Brain microvascular endothelial cell (primary cell): Measurements from ENCODE around the gene C16orf82.

Experiments used
- DNase-seq: peaks from one replicate; pipeline ENCODE4 v3.0.0-alpha.2; 2020
- H3K27ac ChIP-seq: fragments of 250-450 bp; sonication (Bioruptor Pico); 2 replicates; pipeline ENCODE4 v1.5.1; 2020; ENCODE audit warnings: mild to moderate bottlenecking, moderate library complexity
- H3K27me3 ChIP-seq: fragments of 250-450 bp; sonication (Bioruptor Pico); replicated peaks from 2 replicates; pipeline ENCODE4 v1.5.1; 2020; ENCODE audit warnings: mild to moderate bottlenecking
- H3K36me3 ChIP-seq: fragments of 250-450 bp; sonication (Bioruptor Pico); replicated peaks from 2 replicates; pipeline ENCODE4 v1.5.1; 2020; ENCODE audit warnings: mild to moderate bottlenecking
- H3K4me3 ChIP-seq: 2 replicates; pipeline ENCODE4 v1.5.1; 2011; ENCODE audit warnings: low read depth, mild to moderate bottlenecking, control low read depth, low read length, moderate library complexity
- CTCF ChIP-seq: IDR thresholded peaks from 2 replicates; pipeline ENCODE4 v1.5.1; 2011; ENCODE audit warnings: low read depth, mild to moderate bottlenecking, moderate library complexity, low read length, control low read depth, inconsistent platforms; ENCODE audit errors: missing control alignments
- in situ Hi-C: cut with HindIII; loops from 2 replicates; pipeline ENCODE4 v1.10.0; 2017; ENCODE audit warnings: low sequenced_read_pairs, low pct_ligation_motif_present

C16orf82 gene

DNA sequence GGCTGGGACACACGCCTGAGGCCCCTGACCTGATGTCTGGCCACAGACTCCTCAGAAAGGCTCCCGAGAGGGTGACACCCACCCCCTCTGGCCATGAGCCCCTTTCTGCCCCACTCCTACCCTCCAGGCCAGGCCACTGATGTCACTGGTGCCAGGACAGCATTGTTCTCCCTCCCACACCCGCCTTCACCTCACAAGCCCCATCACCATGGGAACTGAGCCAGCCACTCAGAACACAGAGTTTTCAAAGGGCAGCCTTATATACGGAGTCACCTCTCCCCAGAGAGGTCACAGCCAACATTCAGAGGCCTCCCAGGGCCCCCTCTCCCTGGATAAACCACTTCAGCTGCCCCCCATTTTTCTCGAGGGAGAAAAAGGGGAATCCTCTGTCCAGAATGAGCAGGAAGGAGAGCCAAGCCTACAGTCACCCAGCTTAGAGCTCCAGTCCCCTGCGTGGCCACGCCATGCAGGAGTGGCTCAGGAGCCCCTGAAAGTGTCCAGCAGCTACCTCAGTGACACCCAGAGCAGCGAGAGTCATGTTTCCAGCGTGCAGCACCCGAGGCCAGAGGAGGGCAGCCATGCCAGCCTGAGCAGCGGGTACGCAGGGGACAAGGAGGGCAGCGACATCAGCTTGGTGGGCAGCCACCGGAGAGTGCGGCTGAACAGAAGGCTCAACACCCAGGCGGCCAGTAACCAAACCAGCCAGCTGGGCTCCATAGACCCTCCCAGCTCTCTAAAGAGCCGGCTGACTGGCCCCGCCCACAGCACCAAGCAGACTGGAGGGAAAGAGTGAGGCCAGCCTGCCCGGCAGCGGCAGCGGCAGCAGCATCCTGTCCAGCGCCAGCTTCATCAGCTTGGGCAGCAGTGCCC is at the start of gene C16orf82:
Gene C16orf82 (plus strand): TSS at position 260 of the 870 bp plus-strand sequence.
- in situ Hi-C loops = no loop called here
- Histone ChIP-seq H3K27me3 (no peaks in the 10 kb centered on the region), H3K27ac (no peak within 1 kb of the TSS), H3K4me3 (no peak within 1 kb of the TSS), H3K36me3 (no peaks in the 10 kb centered on the region)
- no peak for DNase-seq
- TF ChIP-seq CTCF = no peak

DNA sequence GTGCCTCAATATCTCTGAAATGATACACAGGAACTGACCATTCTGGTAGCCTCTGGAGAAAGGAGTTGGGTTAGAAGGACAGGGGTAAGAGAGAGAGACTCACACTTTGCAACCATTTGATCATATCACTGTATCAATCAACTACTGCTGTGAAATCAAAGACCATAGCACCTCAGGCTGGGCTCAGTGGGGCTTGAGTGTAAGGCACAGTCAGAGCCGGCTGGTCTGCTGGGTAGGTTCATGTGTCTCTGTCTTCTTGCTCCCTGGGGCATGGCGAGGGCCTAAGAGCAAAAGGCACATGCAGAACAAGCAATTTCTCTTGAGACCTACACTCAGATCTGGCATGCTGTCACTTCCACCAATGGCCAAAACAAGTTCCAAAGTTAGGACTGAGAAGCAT is 46.7 kb upstream of the C16orf82 start:
- H3K27ac ChIP-seq = no peak overlapping the region
- TF ChIP-seq CTCF = no peak
- no peaks in the 10 kb centered on the region for H3K27me3 ChIP-seq
- H3K4me3 ChIP-seq = no peak overlapping the region
- DNase-seq = no peak
- no peaks in the 10 kb centered on the region for H3K36me3 ChIP-seq
- in situ Hi-C loops = no loop called here

DNA sequence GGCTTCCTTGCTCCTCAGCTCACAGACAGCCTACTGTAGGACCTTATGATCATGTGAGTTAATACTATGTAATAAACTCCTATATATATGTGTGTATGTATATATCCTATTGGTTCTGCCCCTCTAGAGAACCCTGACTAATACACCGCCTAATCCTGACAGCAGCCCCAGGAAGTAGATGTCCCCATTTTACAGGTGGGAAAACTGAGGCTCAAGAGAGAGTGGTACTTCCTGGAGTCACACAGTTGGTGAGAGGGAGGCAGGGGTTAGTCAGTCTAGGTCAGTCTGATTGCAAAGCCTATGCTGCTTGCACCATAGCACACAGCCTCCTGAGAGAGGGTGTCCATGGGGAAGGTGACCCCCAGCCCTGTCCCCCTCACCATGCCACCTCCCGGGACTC is 42.7 kb upstream of the C16orf82 start:
- in situ Hi-C loops = no loop called here
- H3K36me3 ChIP-seq = no peaks in the 10 kb centered on the region
- DNase-seq = no peak
- H3K4me3 ChIP-seq = no peak overlapping the region
- no peaks in the 10 kb centered on the region for H3K27me3 ChIP-seq
- H3K27ac ChIP-seq = no peak overlapping the region
- TF ChIP-seq CTCF = no peak

DNA sequence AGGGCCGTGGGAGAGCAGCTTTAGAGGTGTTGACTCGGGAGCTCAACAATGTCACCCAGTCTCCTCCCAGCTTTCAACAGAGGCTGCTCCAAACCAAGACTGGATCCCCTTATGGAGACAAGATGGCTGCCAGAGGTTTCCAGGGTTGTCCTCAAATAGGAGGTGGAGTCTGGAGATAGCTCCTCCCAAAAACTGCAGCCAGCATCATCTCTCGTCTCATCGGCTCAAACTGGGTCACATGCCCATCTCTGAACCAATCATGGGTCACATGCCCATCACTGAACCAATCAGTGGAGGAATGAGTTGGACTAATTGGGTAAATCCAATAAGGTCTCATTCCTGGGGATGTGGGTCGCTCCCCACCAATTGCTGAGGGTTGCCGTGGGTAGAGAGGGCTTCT is 41.1 kb upstream of the C16orf82 start:
- H3K27ac ChIP-seq = no peak overlapping the region
- in situ Hi-C loops = no loop called here
- H3K36me3 ChIP-seq = no peaks in the 10 kb centered on the region
- no peak overlapping the region for H3K4me3 ChIP-seq
- no peaks in the 10 kb centered on the region for H3K27me3 ChIP-seq
- no peak for DNase-seq
- no peak for TF ChIP-seq CTCF

DNA sequence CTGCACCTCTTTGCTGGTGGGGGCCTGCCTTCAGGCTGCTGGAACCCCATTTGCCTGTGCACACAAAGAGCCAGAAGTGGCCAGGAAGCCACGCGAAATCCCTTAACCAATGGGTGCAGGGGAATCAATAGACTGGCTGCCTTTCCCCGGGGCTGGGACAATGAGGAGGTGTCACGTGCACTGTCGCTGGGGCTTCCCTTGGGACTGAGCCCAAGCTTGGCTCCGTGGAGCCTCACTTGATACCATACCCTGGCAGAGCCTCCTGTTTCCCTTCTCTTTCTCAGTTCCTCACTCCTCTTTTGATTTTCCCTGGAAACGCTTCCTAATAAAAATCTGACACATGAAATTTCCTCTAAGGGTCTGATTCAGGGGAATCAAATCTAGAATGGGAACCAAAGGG is 38.8 kb upstream of the C16orf82 start:
- Histone ChIP-seq H3K27me3 (no peaks in the 10 kb centered on the region), H3K27ac (no peak overlapping the region), H3K4me3 (no peak overlapping the region), H3K36me3 (no peaks in the 10 kb centered on the region)
- no peak for DNase-seq
- in situ Hi-C loops = no loop called here
- no peak for TF ChIP-seq CTCF
